C4-2B (cell line): Measurements from ENCODE around the gene CLDN6.

ENCODE experiments used
- ZFX ChIP-seq: fragments of 450-650 bp; IDR thresholded peaks from 2 replicates; pipeline ENCODE4 v1.6.1; 2017
- TF ChIP-seq, protein P1 (sequence below): fragments of 450-650 bp; conservative IDR thresholded peaks from 2 replicates; pipeline ENCODE4 v1.5.1; 2017; ENCODE audit warnings: mild to moderate bottlenecking

DNA sequence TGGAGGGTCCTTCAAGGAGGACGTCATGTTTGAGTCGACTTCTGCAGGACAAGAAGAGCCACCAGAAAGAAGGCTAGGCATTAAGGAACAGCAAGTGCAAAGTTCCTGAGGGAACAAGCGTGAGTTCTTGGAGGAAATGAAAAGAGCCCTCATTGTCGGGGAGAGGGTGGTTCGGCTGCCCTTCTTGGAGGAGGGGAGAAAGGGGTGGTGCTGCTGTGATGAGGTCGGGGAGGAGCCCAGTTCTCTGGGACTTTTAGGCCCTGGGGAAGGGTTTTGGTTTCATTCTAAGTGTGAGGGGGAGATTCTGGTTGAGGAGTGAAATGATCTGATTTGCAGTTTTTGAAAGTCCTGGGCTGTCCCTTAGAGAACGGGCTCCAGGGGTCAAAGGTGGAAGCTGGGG lies 14.6 kb upstream of the CLDN6 start:
- TF ChIP-seq, protein P1, sequence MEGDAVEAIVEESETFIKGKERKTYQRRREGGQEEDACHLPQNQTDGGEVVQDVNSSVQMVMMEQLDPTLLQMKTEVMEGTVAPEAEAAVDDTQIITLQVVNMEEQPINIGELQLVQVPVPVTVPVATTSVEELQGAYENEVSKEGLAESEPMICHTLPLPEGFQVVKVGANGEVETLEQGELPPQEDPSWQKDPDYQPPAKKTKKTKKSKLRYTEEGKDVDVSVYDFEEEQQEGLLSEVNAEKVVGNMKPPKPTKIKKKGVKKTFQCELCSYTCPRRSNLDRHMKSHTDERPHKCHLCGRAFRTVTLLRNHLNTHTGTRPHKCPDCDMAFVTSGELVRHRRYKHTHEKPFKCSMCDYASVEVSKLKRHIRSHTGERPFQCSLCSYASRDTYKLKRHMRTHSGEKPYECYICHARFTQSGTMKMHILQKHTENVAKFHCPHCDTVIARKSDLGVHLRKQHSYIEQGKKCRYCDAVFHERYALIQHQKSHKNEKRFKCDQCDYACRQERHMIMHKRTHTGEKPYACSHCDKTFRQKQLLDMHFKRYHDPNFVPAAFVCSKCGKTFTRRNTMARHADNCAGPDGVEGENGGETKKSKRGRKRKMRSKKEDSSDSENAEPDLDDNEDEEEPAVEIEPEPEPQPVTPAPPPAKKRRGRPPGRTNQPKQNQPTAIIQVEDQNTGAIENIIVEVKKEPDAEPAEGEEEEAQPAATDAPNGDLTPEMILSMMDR = no peak
- TF ChIP-seq ZFX = no peak
